ENCODE results near the gene NRBF2.
A peak's percentile ranks its signal among the peaks of the same experiment; 100 is the strongest.

NRBF2 gene

GRCh38 chr10:63157845-63158624, 24.9 kb downstream of the NRBF2 start:
- peak; percentile 90 for DNase-seq (ENCODE audit: low read depth, low spot score)

GRCh38 chr10:63161592-63161991, 28.5 kb downstream of the NRBF2 start:
- no peak for DNase-seq (ENCODE audit: low read depth, low spot score)

GRCh38 chr10:63164166-63164623, 31.1 kb downstream of the NRBF2 start:
- no peak for DNase-seq (ENCODE audit: low read depth, low spot score)

GRCh38 chr10:63165249-63165648, 32.1 kb downstream of the NRBF2 start:
- DNase-seq (ENCODE audit: low read depth, low spot score), result no peak

- peak; percentile 84 for DNase-seq (ENCODE audit: low read depth, low spot score)
These were observed 33.7 kb downstream of the NRBF2 start for GRCh38 chr10:63166742-63167258.

GRCh38 chr10:63168821-63169462, 35.8 kb downstream of the NRBF2 start:
- DNase-seq (ENCODE audit: low read depth, low spot score), result no peak

- DNase-seq (ENCODE audit: low read depth, low spot score), result no peak
These were observed 36.5 kb downstream of the NRBF2 start for GRCh38 chr10:63169624-63170023.

GRCh38 chr10:63171255-63171855, 38.2 kb downstream of the NRBF2 start:
- DNase-seq (ENCODE audit: low read depth, low spot score), result no peak

- DNase-seq (ENCODE audit: low read depth, low spot score), result no peak
These were observed 38.8 kb downstream of the NRBF2 start for GRCh38 chr10:63171926-63172325.

GRCh38 chr10:63173468-63174232, 40.5 kb downstream of the NRBF2 start:
- no peak for DNase-seq (ENCODE audit: low read depth, low spot score)

GRCh38 chr10:63175534-63175933, 42.4 kb downstream of the NRBF2 start:
- no peak for DNase-seq (ENCODE audit: low read depth, low spot score)

- DNase-seq (ENCODE audit: low read depth, low spot score), result peak; percentile 29
These were observed 59.7 kb downstream of the NRBF2 start for GRCh38 chr10:63192826-63193225.

- DNase-seq (ENCODE audit: low read depth, low spot score), result peak; percentile 90
These were observed 64.4 kb downstream of the NRBF2 start for GRCh38 chr10:63197344-63198092.

GRCh38 chr10:63199716-63200115, 66.6 kb downstream of the NRBF2 start:
- DNase-seq (ENCODE audit: low read depth, low spot score), result no peak

- no peak for DNase-seq (ENCODE audit: low read depth, low spot score)
These were observed 67.3 kb downstream of the NRBF2 start for GRCh38 chr10:63200431-63200830.

GRCh38 chr10:63201118-63201517, 68.0 kb downstream of the NRBF2 start:
- no peak for DNase-seq (ENCODE audit: low read depth, low spot score)

Data from astrocyte of the hippocampus (primary cell).